ENCODE data around the gene ZNF827. TPM values are rescaled to one million over a fixed set of nuclear protein-coding genes. Genes with fewer than 3 reads are reported as not detected.
A peak's percentile ranks its signal among the peaks of the same experiment; 100 is the strongest.

The ZNF827 gene
- total RNA-seq, 1 donor from 2014 or later, result 20.3 TPM

- DNase-seq (ENCODE audit: low spot score), result no peak
These were observed 143.1 kb downstream of the ZNF827 start for GRCh38 chr4:145795521-145795920.

- no peak for DNase-seq (ENCODE audit: low spot score)
These were observed 146.2 kb downstream of the ZNF827 start for GRCh38 chr4:145792429-145792828.

GRCh38 chr4:145791988-145792387, 146.6 kb downstream of the ZNF827 start:
- no peak for DNase-seq (ENCODE audit: low spot score)

- no peak for DNase-seq (ENCODE audit: low spot score)
These were observed 149.9 kb downstream of the ZNF827 start for GRCh38 chr4:145788755-145789154.

- no peak for DNase-seq (ENCODE audit: low spot score)
These were observed 151.8 kb downstream of the ZNF827 start for GRCh38 chr4:145786830-145787229.

GRCh38 chr4:145786261-145786660, 152.4 kb downstream of the ZNF827 start:
- DNase-seq (ENCODE audit: low spot score), result no peak

GRCh38 chr4:145785391-145786008, 153.1 kb downstream of the ZNF827 start:
- DNase-seq (ENCODE audit: low spot score), result no peak

GRCh38 chr4:145784036-145784435, 154.6 kb downstream of the ZNF827 start:
- no peak for DNase-seq (ENCODE audit: low spot score)

- no peak for DNase-seq (ENCODE audit: low spot score)
These were observed 155.9 kb downstream of the ZNF827 start for GRCh38 chr4:145782756-145783155.

GRCh38 chr4:145781351-145781750, 157.3 kb downstream of the ZNF827 start:
- no peak for DNase-seq (ENCODE audit: low spot score)

GRCh38 chr4:145779319-145779801, 159.3 kb downstream of the ZNF827 start:
- DNase-seq (ENCODE audit: low spot score), result no peak

GRCh38 chr4:145776208-145776607, 162.4 kb downstream of the ZNF827 start:
- DNase-seq (ENCODE audit: low spot score), result no peak

- DNase-seq (ENCODE audit: low spot score), result no peak
These were observed 163.2 kb downstream of the ZNF827 start for GRCh38 chr4:145775406-145775805.

- no peak for DNase-seq (ENCODE audit: low spot score)
These were observed 164.2 kb downstream of the ZNF827 start for GRCh38 chr4:145774473-145774872.

- peak; percentile 50 for DNase-seq (ENCODE audit: low spot score)
These were observed 164.9 kb downstream of the ZNF827 start for GRCh38 chr4:145773581-145774234.

GRCh38 chr4:145772347-145772746, 166.3 kb downstream of the ZNF827 start:
- DNase-seq (ENCODE audit: low spot score), result no peak

GRCh38 chr4:145770124-145770523, 168.5 kb downstream of the ZNF827 start:
- DNase-seq (ENCODE audit: low spot score), result no peak

- DNase-seq (ENCODE audit: low spot score), result no peak
These were observed 169.1 kb downstream of the ZNF827 start for GRCh38 chr4:145769450-145770037.

GRCh38 chr4:145766273-145766672, 172.3 kb downstream of the ZNF827 start:
- DNase-seq (ENCODE audit: low spot score), result no peak

- no peak for DNase-seq (ENCODE audit: low spot score)
These were observed 175.2 kb downstream of the ZNF827 start for GRCh38 chr4:145763399-145763798.

GRCh38 chr4:145762719-145763118, 175.9 kb downstream of the ZNF827 start:
- no peak for DNase-seq (ENCODE audit: low spot score)

- no peak for DNase-seq (ENCODE audit: low spot score)
These were observed 177.4 kb downstream of the ZNF827 start for GRCh38 chr4:145760961-145761929.
